GM12801 (cell line): ENCODE measurements around the gene MARK2.

ENCODE experiments used
- TF ChIP-seq, protein P1 (sequence below): IDR thresholded peaks from one replicate; pipeline ENCODE4 v1.5.1; 2011; ENCODE audit warnings: control low read depth; ENCODE audit not compliant: insufficient read length; ENCODE audit errors: extremely low read depth

Gene MARK2

DNA sequence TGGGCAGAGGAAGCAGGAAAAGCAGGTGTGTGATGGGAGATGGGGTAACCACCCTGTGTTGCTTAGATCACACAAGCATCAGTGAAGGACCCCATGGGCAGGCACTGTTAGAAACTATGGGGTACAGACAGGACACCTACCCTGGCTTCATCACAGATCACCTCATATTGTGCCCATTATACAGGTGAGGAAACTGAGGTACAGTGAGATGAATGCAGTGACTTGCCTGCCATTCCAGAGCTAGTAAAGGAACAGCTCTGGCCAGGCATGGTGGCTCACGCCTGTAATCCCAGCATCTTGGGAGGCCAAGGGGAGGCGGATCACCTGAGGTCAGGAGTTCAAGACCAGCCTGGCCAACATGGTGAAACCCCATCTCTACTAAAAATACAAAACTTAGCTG lies 5.9 kb upstream of the MARK2 start:
- TF ChIP-seq, protein P1, sequence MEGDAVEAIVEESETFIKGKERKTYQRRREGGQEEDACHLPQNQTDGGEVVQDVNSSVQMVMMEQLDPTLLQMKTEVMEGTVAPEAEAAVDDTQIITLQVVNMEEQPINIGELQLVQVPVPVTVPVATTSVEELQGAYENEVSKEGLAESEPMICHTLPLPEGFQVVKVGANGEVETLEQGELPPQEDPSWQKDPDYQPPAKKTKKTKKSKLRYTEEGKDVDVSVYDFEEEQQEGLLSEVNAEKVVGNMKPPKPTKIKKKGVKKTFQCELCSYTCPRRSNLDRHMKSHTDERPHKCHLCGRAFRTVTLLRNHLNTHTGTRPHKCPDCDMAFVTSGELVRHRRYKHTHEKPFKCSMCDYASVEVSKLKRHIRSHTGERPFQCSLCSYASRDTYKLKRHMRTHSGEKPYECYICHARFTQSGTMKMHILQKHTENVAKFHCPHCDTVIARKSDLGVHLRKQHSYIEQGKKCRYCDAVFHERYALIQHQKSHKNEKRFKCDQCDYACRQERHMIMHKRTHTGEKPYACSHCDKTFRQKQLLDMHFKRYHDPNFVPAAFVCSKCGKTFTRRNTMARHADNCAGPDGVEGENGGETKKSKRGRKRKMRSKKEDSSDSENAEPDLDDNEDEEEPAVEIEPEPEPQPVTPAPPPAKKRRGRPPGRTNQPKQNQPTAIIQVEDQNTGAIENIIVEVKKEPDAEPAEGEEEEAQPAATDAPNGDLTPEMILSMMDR = no peak

DNA sequence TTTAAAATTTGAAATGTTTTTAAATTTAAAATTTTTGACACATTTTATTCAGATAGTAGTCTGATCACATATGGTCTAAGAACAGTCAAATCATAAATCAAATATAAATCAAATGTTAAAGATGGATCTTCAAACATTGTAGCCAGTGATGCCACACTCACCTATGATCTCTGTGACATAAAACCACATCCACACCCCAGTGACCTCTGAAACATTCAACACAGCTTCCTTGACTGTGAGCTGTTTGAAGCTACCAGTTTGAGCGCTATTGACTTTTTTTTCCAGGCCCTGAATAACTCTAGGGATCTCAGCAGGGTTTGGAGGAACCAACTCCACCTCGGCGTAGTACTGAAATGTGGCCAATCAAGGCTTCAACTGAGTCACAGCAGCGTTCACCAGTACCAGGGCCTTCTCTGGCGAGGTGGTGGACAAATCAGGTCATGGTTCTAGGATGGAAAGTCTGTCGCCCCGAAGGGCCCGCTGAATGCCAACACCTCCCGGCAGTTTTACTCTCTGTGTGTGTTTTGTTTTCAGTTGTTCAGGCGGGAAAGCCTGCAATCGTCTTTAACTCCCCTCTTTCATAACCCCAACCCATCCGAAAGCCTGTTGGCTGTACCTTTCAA lies 4.3 kb upstream of the MARK2 start:
- TF ChIP-seq, protein P1 = no peak

DNA sequence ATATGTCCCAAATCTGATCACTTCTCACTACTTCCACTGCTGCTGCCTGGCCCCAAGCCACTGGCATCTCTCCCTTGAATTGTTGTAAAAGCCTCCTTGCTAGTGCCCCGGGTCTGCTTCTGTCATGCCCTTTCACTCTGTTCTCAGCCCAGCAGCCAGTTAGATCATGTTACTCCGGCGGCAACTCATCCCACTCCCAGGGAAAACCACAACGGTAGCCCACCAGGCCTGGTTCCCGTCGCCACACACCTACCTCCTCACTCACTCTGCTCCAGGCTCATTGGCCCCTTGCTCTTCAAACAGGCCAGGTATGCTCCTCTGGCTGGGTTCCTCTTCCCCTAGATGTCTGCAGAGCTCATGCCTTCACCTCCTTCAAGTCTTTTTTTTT lies 3.8 kb upstream of the MARK2 start:
- TF ChIP-seq, protein P1 = no peak

DNA sequence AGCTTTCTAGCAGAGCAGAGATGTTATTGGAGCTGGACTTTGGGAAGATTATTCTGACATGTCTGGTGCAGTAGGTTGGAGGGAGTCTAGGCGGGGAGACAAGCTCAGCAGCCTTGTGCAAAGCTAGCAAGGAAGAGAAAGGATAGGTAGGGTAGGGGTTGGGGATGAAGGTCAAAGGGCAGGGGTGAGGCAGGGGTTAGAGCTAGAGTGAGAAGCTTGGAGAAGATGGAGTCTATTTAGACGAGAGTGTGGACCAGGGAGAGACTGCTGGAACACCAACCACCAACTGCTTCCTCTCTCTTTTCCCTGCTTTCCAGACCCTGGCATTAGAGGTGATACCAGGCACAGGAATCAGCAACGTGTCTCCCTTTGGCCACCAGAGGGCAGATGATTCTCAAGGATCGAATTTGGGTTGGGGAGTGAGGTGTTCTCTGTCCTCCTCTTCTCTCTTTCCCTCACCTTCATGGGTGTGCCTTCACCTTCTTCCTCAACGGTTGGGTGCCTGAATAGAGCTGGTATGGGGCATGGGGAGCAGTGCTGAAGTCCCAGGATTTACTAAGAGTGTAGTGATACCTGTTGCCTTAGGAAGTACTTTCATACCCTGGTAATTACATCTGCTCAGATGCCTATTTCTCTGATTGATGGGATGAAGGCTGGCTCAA lies 1.8 kb upstream of the MARK2 start:
- TF ChIP-seq, protein P1 = peak; percentile 85

DNA sequence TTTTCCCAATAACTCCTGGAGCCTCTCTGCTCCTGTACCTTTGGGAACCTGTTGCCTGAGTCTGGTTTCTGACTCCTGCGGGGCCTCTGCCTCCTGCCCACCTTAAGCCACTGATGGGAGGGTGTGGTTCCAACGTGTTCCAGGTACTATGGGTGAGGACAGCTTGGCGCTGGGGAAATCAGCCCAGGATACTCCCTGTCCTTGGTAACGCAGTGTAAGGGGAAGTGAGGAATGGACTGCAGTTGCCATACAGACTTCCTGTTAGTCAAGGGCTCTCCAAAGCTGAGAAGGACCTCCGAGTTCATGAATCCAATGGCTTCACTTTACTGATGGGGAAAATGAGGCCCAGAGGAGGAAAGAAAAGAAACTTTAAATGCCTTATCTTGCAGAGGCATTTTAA lies 1.2 kb upstream of the MARK2 start:
- TF ChIP-seq, protein P1 = no peak

DNA sequence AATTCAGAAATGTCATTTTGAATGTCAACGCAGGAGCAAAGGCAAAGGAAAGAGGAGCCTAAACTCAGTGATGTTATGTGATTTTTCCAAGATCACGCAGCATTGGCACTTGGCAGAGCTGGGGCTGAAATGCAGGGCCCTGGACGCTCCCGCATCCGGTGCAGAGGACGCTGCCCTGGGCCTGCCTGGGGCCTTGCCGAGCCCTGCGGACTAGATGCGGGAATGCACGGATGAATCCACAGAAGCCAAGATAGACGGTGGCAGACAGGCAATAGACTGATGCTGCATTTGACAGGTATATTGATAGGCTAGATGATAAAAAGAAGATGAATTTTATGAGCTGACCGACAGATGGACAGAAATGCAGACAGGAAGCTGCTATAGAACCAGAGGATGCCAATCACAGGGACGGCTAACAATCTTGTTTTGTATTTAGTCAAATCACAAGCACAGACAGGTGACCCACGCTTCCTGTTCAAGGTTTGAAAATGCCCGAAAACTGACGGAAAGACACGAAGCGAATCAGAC lies 696 bp upstream of the MARK2 start:
- TF ChIP-seq, protein P1 = no peak

DNA sequence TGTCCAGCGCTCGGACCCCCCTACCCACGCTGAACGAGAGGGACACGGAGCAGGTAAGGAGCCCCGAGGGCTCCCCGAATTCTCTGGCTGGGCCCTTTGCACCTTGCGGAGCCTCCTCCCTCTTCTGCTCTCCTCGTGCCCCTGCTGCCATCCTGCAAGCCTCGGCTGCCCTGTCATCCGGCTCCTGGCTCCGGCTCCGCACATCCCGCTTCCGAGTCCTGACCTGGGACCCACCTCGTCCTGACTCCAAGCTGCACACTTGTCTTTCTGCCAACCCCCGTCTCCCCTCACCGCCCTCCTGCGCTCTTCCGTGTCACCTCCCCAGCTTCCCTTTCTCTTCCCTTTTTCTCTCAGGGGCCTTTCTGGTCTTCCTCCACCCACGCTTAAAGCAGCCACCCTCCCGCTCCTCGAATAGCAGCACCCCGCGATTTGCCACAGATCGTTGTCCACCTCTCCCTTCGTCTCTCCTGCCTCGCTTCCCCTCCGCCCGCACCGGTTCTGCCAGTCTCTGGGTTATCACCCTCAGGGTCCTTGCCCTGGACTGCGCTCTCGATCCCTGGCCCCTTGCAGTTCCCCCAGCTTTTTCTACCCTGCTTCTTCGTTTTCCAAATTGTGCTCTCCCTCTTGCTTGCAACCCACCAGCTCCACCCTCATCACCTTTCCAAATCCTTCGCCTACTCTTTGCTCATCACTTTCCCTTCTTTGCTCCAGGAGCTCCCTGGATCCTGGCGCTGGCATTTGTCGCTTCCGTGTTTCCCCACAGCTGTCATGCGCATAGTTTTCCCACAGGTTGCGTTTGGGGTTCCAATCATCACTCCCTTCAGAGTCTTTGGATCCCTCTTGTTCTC lies 822 bp downstream of the MARK2 start:
- TF ChIP-seq, protein P1 = no peak
